NK-92 treated with Interleukin-12 subunit alpha and Interleukin-12 subunit beta, amount 100 ng/mL, for 24 hours (cell line): ENCODE measurements around the gene C1QA.

Experiments used
- DNase-seq: peaks from one replicate; lab custom pipeline; 2025; lab: John Stamatoyannopoulos, UW

C1QA gene

GRCh38 chr1:22636353-22636752 is at the start of gene C1QA:
Gene C1QA (plus strand): TSS chr1:22636628. CDS start chr1:22637617, 989 bp downstream.
- no peak for DNase-seq

DNA sequence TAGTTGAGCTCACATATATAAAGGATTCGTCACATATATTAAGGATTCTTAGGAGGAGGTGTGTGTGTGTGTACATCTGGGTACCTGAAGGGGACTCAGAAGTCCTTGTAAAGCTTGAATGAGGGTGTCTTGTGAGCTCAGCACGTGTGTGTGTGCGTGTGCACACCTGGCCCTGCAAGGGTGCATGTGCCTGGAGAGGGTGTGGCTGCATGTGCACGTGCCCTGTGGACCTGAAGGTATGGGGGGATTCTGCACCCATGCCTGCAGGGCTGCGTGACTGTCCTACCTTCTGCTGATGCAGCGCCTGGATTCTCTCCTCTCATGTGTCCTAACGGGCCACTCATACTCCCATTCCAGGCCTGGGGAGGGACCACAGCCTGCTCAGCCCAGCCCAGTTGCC is 49.2 kb upstream of the C1QA start:
- no peak for DNase-seq

GRCh38 chr1:22588899-22589422 is 47.5 kb upstream of the C1QA start:
- DNase-seq = no peak

DNA sequence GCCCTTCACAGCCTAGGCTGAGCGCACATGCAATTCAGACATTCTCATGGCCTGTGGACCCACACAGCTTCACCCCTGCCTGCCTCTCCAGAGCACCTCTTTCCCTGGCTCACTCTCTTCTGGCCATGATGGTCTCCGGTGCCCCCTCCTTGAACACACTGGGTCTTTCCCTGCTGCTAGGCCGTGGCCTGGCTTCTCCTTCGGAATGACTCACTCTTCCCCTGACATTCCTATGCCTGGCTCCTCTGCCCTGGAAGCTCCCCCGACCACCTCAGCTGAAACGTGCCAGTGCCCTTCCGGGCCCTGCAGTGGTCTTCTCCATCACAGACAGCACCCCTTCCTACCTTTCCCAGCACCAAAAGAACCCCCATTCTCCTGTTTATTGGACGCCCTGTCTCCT is 44.9 kb upstream of the C1QA start:
- DNase-seq = no peak

DNA sequence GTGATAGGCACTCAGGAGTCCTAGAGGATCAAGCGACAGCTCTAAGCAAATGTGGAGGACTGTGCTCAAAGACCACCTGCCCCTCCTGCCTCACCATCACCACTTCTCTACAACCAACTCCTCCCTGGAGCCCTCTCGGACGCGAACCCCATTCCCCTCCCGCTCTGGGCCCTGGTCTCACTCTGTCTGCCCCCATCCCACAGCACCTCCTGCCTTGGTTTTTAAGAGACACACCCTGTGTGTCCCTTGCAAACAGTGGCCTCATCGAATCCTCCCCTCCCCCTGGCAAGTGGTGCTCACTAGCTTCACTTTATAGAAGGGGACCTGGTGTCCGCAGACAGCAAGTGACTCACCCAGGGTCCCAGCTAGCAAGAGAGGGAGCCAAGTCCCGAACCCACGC is 44.4 kb upstream of the C1QA start:
- no peak for DNase-seq

- no peak for DNase-seq
Observed at GRCh38 chr1:22592919-22593790, 43.3 kb upstream of the C1QA start.

GRCh38 chr1:22594396-22594795 is 42.0 kb upstream of the C1QA start:
- no peak for DNase-seq

DNA sequence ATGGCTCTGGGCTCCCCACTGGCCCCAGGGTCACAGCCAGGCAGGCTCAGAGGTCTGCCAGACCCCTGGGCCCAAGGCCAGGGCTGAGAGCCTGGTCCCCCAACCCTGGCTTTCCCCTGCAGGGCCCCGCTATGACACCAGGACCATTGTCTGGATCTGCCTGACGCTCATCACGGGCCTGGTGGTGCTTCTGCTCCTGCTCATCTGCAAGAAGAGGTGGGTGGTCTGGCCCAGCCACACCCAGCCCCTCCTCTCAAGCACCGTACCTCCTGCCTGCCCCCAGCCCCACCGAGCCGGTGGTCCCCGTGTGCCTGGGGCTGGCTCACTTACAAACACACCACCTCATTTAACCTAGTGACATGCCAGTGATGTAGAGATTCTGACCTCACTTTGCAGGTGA is 41.3 kb upstream of the C1QA start:
- no peak for DNase-seq

DNA sequence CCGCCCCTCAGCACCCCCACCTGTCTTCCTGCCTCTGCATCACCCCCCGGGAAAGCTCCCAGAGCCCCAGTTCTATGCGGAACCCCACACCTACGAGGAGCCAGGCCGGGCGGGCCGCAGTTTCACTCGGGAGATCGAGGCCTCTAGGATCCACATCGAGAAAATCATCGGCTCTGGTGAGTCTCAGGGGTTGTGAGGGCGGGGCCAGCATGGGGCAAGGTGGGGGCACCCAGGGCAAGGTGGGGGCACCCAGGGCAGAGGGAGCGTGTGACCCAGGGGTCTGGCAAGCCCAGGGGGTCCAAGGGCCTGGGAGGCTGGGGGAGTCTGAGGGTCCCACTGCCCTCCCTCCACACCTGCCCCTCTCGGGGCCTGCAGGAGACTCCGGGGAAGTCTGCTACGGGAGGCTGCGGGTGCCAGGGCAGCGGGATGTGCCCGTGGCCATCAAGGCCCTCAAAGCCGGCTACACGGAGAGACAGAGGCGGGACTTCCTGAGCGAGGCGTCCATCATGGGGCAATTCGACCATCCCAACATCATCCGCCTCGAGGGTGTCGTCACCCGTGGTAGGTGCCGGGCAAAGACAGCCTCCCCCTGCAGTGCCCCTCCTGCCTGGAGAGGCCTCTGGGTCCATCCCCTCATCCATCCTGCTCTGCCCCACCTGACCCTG is 39.0 kb upstream of the C1QA start:
- DNase-seq = no peak

DNA sequence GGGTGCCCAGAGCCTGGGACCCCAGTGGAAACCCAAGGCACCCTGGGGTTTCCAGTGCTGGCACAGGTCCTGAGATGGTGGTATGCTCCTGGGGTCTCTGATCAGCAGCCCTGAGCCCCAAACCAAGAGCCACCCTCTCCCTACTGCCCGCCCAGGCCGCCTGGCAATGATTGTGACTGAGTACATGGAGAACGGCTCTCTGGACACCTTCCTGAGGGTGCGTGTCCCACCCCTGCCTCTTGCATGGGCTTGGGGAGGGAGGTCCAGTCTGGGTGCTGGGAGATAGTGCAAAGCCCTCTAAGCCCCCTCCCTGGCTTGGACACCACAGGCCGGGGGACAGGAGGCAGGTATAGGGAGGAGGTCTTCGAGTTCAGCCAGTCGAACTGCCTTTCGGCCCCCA is 38.4 kb upstream of the C1QA start:
- no peak for DNase-seq

GRCh38 chr1:22598736-22599135 is 37.7 kb upstream of the C1QA start:
- DNase-seq = no peak

- no peak for DNase-seq
Observed at GRCh38 chr1:22600071-22600816, 36.2 kb upstream of the C1QA start.

GRCh38 chr1:22600817-22601605 is 35.4 kb upstream of the C1QA start:
- DNase-seq = no peak

DNA sequence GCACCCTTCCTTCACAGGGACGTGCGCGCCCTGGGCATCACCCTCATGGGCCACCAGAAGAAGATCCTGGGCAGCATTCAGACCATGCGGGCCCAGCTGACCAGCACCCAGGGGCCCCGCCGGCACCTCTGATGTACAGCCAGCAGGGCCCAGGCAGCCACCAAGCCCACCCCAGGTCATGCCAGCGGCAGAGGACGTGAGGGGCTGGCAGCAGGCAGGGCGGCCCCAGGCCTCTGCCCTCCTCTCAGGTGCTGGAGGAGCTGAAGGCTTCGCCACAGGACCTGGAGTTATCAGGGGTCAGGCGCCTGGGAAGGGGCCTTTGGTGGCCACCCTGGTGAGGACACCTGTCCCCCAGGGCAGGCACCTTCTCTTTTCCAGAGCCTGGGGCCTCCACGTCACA is 34.8 kb upstream of the C1QA start:
- DNase-seq = no peak

DNA sequence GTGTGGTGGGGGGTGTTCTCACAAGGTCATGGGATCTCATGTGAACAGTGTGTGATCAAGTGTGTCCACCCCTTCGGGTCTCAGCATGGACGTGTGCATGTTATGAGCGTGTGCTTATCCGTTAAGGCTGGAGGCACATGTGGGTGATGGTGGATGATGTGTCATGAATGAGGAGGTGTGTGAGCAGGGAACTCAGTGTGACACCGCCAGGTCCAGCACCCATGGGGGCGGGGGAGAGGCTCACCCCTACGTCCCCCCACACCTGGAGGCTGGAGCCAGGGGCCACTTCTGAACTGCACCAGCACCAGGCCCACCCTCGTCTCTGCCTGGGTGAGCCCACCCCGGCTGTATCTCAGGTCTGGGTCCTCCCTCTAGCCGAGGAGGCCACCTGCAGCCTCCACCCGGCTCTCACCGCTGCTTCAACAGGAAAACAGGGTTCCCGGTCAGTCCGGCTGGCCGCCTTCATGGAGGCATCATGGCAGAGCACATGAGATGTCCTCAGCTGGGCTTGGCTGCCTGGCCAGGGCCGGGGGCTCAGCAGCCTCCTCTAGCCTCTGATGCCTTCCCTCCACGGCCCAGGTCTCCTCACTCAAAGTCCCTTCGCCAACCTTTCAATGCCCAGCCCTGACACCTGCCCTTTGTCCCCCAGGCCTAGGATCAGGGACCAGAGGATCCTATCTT is 34.2 kb upstream of the C1QA start:
- no peak for DNase-seq

- no peak for DNase-seq
Observed at GRCh38 chr1:22606161-22606560, 30.3 kb upstream of the C1QA start.

GRCh38 chr1:22607154-22607553 is 29.3 kb upstream of the C1QA start:
- no peak for DNase-seq

GRCh38 chr1:22608361-22608760 is 28.1 kb upstream of the C1QA start:
- no peak for DNase-seq

- DNase-seq = no peak
Observed at GRCh38 chr1:22609291-22609690, 27.1 kb upstream of the C1QA start.

- DNase-seq = no peak
Observed at GRCh38 chr1:22611530-22611947, 24.9 kb upstream of the C1QA start.
